HG02763 (cell line): ENCODE results near the gene CEP128.
A peak's percentile ranks its signal among the peaks of the same experiment; 100 is the strongest.

ENCODE experiments used
- ATAC-seq: cut with Tn5 transposase; IDR thresholded peaks from one replicate; pipeline ENCODE4 v1.9.1; 2021; ENCODE audit warnings: mild to moderate bottlenecking, moderate library complexity; ENCODE audit not compliant: unreplicated experiment

Gene CEP128

DNA sequence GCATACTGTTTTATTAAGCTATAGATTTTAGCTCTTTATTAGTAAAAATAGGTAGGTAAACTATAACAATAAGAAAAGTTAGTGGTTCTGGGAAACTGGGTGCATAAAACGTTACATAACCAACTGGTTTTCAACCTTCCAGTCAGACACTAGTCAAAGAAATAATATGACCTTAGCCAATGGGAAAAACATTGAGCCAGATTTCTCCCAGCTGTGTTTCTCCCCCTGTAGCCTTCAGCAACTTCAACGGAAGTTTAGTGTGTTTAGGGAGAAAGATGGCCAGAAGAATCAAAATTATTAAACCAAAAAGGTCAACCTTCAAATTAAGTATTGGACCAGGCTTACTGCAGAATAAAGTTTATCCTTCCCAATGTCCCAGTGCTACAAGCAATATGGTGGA lies 446.8 kb downstream of the CEP128 start:
- no peak for ATAC-seq

DNA sequence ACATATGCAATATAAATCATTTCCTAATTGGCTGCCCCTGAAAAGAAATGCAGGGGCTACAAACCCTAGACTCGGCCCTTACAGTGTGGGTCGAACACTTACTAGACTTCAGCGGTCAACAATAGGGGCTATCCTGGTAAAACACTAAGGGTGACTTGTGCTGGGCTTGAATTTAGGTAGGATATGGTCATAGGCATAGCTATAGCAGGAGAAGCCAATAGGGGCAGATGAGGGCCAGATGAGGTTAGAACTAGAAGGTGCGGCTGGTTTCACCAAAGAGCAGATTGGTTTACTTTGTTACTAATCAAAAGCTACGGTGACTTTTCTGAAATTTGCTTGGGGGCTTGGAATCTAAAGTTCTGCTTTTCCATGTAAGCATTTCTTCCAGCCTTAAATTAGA lies 447.9 kb downstream of the CEP128 start:
- ATAC-seq, result no peak

DNA sequence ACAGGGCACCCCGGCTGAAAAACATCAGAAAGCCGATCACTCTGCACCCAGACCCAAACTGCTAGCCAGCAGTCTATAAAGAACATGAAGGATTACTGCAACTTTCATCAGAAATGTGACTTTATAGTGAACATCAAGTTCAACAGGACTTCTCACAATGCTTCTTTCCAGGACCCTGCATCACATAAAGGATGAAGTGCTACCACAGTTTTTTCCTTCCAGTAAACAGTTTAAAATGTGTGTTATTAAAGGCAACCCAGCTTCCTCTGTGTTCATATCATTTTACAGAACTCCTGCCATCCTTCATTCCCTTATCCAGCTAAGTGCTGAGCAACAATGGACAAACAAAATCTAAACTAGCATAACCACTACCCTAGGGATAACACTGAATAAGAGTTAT lies 449.9 kb downstream of the CEP128 start:
- ATAC-seq, result no peak

GRCh38 chr14:80491131-80491530 lies 450.4 kb downstream of the CEP128 start:
- ATAC-seq, result peak; percentile 95

- no peak for ATAC-seq
Observed at GRCh38 chr14:80489513-80489912, 452.0 kb downstream of the CEP128 start.

- ATAC-seq, result no peak
Observed at GRCh38 chr14:80485764-80486163, 455.8 kb downstream of the CEP128 start.

DNA sequence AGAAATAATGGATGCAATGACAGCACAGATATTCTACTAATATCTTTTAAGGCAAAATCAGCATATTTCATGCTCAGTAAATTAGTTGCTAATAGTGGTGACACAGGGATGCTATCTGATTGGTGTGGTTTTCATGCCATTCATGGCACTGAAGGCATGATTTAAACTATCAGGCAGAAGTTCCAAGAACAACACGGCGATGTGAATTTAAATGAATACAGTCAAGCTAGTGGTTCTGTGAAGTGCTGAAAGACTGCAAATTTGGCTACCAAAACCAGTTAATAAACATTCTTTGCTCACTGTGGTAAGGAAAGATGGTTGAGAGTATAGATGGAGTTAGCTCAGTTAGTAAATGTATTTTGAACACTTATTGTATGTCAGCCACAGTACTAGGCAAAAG lies 458.2 kb downstream of the CEP128 start:
- no peak for ATAC-seq

GRCh38 chr14:80477388-80478160 lies 464.0 kb downstream of the CEP128 start:
- ATAC-seq, result no peak

GRCh38 chr14:80475074-80475473 lies 466.5 kb downstream of the CEP128 start:
- ATAC-seq, result no peak

GRCh38 chr14:80468331-80469122 lies 473.0 kb downstream of the CEP128 start:
- ATAC-seq, result no peak

- ATAC-seq, result no peak
Observed at GRCh38 chr14:80465546-80466220, 475.9 kb downstream of the CEP128 start.

GRCh38 chr14:80464531-80465149 lies 476.9 kb downstream of the CEP128 start:
- ATAC-seq, result no peak

DNA sequence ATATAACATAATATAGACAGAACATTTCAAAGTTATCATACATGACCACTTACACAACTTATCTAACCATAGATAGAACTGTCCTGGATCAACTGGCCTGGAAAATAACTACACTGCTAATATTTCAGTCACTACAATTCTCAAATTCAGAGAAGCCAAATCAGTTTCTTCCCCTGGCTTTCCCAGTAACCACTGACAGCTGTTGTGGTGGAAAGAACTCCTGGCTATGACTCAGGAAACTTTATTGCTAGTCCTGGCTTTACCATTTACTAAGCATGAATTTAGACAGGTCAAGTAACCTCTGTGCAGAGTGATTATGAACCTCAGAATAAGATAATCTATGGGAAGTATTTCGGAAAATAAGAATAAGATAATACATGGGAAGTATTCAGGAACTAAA lies 485.3 kb downstream of the CEP128 start:
- ATAC-seq, result no peak

DNA sequence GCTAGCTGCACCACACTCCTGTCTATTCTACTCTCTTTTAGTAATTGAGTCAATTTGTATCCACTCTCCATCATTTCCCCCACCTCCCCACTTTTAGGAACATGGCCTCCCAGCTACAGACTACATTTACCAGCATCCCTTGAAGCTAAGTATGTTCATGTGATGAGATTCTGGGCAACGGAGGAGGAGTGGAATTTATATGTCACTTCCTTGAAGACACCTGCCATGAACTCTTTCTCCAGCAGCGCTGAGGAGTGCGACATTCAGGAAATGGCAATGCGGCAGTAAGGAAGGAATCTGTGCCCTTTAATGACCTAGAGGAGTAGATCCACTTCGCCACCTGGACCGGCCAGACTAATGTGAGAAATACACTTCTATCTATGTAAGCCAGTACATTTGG lies 486.5 kb downstream of the CEP128 start:
- no peak for ATAC-seq

DNA sequence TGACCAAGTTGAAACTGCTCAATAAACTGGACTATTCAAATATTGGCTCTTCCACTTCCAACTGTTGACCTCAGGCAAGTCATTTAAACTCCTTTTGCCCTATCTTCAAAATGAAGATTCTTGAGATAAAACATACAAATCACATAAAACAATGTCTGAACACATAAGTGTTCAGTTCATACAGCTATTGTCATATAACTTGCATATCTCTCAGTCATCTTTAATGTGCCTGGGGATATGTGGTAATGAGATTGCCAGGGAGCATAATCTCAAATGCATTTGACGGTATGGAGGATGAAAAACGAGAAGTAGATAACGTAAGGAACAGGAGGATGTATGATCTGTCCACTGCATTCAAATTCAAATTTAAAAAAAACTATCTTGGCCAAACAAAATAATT lies 493.3 kb downstream of the CEP128 start:
- no peak for ATAC-seq

DNA sequence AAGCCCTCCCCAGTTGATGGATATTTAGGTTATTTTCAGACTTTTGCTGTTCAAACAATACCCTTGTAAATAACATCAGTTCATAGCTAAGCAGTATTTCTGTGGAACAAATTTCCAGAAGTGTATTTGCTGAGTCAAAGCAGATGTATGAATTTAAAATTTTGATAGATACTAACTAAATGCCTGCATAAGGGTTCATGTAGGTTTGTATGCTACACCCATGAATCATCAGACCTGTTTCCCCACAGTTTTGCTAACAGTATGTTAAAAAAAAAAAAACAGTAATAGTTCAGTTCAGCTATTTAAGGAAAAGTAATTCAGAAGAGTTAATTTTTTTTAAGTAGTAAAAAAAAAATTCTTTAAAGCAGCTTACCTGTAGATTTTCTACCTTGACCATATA lies 494.1 kb downstream of the CEP128 start:
- ATAC-seq, result no peak
